Sigmoid colon (tissue), 7 donors: ENCODE measurements around the gene UBL3. TPM values are rescaled to one million over a fixed set of nuclear protein-coding genes. Genes with fewer than 3 reads are reported as not detected.

Source experiments
- DNase-seq: peaks from one replicate; pipeline ENCODE4 v3.0.0-alpha.2; 2019
- H3K27ac ChIP-seq, 4 donors: fragments of 200-600 bp; sonication (generic); one replicate each; pipeline ENCODE4 v1.5.1; 2016 to 2019; ENCODE audit warnings: mild to moderate bottlenecking in 1 of 4
- H3K27me3 ChIP-seq, 3 donors: fragments of 200-600 bp; sonication (generic); one replicate each; pipeline ENCODE4 v1.5.1; 2019; ENCODE audit warnings: mild to moderate bottlenecking in 1 of 3
- H3K36me3 ChIP-seq, 4 donors: fragments of 200-600 bp; sonication (generic); one replicate each; pipeline ENCODE4 v1.5.1; 2016 to 2019
- H3K4me1 ChIP-seq, 4 donors: fragments of 200-600 bp; sonication (generic); one replicate each; pipeline ENCODE4 v1.5.1; 2017 to 2019
- H3K4me3 ChIP-seq, 4 donors: fragments of 200-600 bp; sonication (generic); one replicate each; pipeline ENCODE4 v1.5.1; 2017 to 2019; ENCODE audit warnings: mild to moderate bottlenecking in 2 of 4, moderate library complexity in 1 of 4
- H3K9me3 ChIP-seq, 4 donors: fragments of 200-600 bp in 3 of 4; sonication (generic) in 3 of 4; one replicate each; pipeline versions ENCODE4 v1.5.1 to v1.6.1; 2013 to 2019
- CTCF ChIP-seq, 4 experiments: fragments of 450-650 bp in 3 of 4; fragments of 200-600 bp in 1 of 4; IDR thresholded peaks; one replicate each; pipeline ENCODE4 v1.5.1; 2016 to 2019; ENCODE audit warnings: antibody characterized with exemption in 4 of 4, mild to moderate bottlenecking in 3 of 4, moderate library complexity in 2 of 4
- EP300 ChIP-seq, 4 donors: sonication (generic); formaldehyde crosslinking; IDR thresholded peaks; one replicate each; pipeline ENCODE4 v1.6.1; 2017; ENCODE audit warnings: antibody characterized with exemption in 4 of 4
- POLR2A ChIP-seq, 2 donors: fragments of 450-650 bp; IDR thresholded peaks; one replicate each; pipeline ENCODE4 v1.6.1; 2016; ENCODE audit warnings: antibody characterized with exemption in 2 of 2, mild to moderate bottlenecking in 2 of 2, moderate library complexity in 2 of 2
- POLR2AphosphoS5 ChIP-seq, 4 donors: sonication (generic); formaldehyde crosslinking; IDR thresholded peaks; one replicate each; pipeline ENCODE4 v1.6.1; 2017; ENCODE audit warnings: antibody characterized with exemption in 4 of 4
- WGBS, 2 donors: extraction: QIAGEN DNeasy Blood & Tissue Kit; methylation state at CpG; one replicate each; pipeline ENCODE4 v1.1.7; 2013; 5-methylcytosine and 5-hydroxymethylcytosine counted together
- intact Hi-C: fragments of 100-400 bp; cut with DNase I; formaldehyde crosslinking; loops from one replicate; pipeline ENCODE4 v1.15.1; 2023
- polyA plus RNA-seq, 3 donors: library from polyadenylated mRNA; stranded (reverse); fragments of 200-250 nt; gene quantifications; one replicate each; pipeline ENCODE4 v1.2.3, GENCODE V29; 2013
- total RNA-seq, 4 donors: library from RNA; depleted of rRNA; stranded (reverse); fragments of >200 nt; gene quantifications; one replicate each; pipeline ENCODE4 v1.1.0, GENCODE V29; 2016
- donor health status: healthy with polysubstance abuse.
- donor health status: Bipolar disorder and iron deficiency.
- donor health status: healthy.

The UBL3 gene, protein sequence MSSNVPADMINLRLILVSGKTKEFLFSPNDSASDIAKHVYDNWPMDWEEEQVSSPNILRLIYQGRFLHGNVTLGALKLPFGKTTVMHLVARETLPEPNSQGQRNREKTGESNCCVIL
- total RNA-seq = 10 to 100 TPM; 35.6 to 44.6 (median 40.6) TPM
- 10 to 100 TPM; 19.1 to 48.6 (median 43.2) TPM for polyA plus RNA-seq

DNA sequence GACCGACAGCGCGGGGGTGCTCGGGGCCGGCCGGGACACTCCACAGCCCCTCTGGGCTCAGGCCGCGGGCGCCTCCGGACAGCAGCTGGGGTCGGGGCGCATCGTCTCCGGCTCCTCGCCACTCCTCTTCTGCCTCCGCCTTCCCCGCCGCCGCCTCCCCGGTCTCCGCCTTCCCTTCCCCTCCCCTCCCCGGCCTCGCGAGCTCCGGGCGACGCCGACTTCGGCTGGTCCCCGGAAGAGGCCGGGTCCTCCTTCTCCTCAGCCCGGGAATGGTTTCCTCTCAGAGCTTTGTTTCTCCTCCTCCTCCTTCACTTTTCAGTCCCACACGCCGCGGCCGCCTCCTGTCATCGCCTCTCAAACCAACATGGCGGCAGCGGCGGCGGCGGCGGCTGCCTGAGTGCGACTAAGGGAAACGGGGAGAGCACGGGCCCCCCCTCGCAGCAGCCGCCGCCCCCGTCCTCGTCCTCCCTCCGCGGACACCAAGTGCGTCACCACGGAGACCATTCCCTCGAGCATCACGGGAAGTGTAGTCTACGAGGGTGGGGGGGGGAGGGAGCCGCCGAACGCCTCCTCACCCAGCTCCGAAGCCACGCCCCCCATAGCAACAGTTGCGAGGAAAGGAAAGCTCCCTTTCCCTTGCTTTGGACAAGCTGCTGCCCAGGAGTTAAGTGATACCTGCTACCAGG lies at the start of gene UBL3:
Gene UBL3, minus strand, starts transcription at position 405 of the 686 bp plus-strand sequence. CDS start 1,079 bp downstream, outside the sequence.
- 1% methylated on average over 64 of the region's 64 CpGs for WGBS, 2 donors
- Histone ChIP-seq H3K4me1 (peaks cover 0 to 22% (median 17%) of the 10 kb centered on the region in 4 donors), H3K4me3 (peak within 1 kb of the TSS; percentile 84 to 92 (median 88)), H3K9me3 (no peaks in the 10 kb centered on the region), H3K27me3 (no peaks in the 10 kb centered on the region), H3K27ac (peak within 1 kb of the TSS; percentile 97 to 99 (median 98)), H3K36me3 (no peaks in the 10 kb centered on the region)
- TF ChIP-seq POLR2AphosphoS5 (IDR thresholded peaks at IDR 0.05) (peak; percentile 89 to 95 (median 92)), POLR2A (IDR thresholded peaks at IDR 0.05) (peak; percentile 71 to 80), CTCF (IDR thresholded peaks at IDR 0.05) (no peak), EP300 (IDR thresholded peaks at IDR 0.05) (peak in 1 of 4 donors; percentile 36)
- intact Hi-C loops = loop anchor here (1.0 to 5.0 kb wide), 5 partner anchors 74 to 342 kb away; partner anchors contain the start of gene SLC7A1
- DNase-seq = peak; percentile 99

- Histone ChIP-seq H3K4me1 (no peaks in the 10 kb centered on the region), H3K36me3 (no peaks in the 10 kb centered on the region), H3K27me3 (no peaks in the 10 kb centered on the region), H3K27ac (no peak overlapping the region), H3K4me3 (no peak overlapping the region), H3K9me3 (no peaks in the 10 kb centered on the region)
- WGBS, 2 donors = 84 to 89% methylated on average over 4 of the region's 4 CpGs
- intact Hi-C loops = no loop called here
- no peak for DNase-seq
- TF ChIP-seq EP300 (IDR thresholded peaks at IDR 0.05) (no peak), POLR2AphosphoS5 (IDR thresholded peaks at IDR 0.05) (no peak), POLR2A (IDR thresholded peaks at IDR 0.05) (no peak), CTCF (IDR thresholded peaks at IDR 0.05) (no peak)
Measured at GRCh38 chr13:29897102-29897501, 46.7 kb upstream of the UBL3 start.

DNA sequence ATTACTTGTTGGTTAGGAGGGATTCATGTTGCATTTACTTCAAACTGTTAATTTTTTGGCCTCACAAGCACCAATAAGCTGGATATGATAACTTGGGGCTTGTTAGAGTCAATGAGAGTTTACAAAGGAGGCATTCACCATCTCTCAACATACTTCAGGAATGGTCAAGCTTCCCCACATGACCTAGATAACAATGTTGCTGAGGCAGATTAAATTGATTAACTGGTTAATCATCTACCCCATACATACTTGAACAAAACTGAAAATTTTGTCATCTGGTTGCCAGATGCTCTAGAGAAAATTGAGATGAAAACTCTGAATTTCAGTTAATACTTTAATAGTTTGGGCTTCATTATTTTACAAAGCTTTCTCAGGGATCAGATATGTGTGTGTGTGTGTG lies 43.0 kb upstream of the UBL3 start:
- Histone ChIP-seq H3K9me3 (no peaks in the 10 kb centered on the region), H3K27me3 (no peaks in the 10 kb centered on the region), H3K27ac (no peak overlapping the region), H3K36me3 (no peaks in the 10 kb centered on the region), H3K4me1 (no peaks in the 10 kb centered on the region), H3K4me3 (no peak overlapping the region)
- intact Hi-C loops = no loop called here
- TF ChIP-seq EP300 (IDR thresholded peaks at IDR 0.05) (no peak), POLR2A (IDR thresholded peaks at IDR 0.05) (no peak), CTCF (IDR thresholded peaks at IDR 0.05) (no peak), POLR2AphosphoS5 (IDR thresholded peaks at IDR 0.05) (no peak)
- DNase-seq = no peak

GRCh38 chr13:29892151-29892550 lies 41.7 kb upstream of the UBL3 start:
- Histone ChIP-seq H3K4me3 (no peak overlapping the region), H3K27ac (no peak overlapping the region), H3K27me3 (no peaks in the 10 kb centered on the region), H3K9me3 (no peaks in the 10 kb centered on the region), H3K36me3 (no peaks in the 10 kb centered on the region), H3K4me1 (no peaks in the 10 kb centered on the region)
- WGBS, 2 donors = 90 to 94% methylated on average over 10 of the region's 10 CpGs
- no peak for DNase-seq
- intact Hi-C loops = no loop called here
- TF ChIP-seq POLR2AphosphoS5 (IDR thresholded peaks at IDR 0.05) (no peak), POLR2A (IDR thresholded peaks at IDR 0.05) (no peak), EP300 (IDR thresholded peaks at IDR 0.05) (no peak), CTCF (IDR thresholded peaks at IDR 0.05) (no peak)
